GM19455 (cell line): Measurements from ENCODE around the gene DRAP1.
"Not testable (repeated sequence)": the region's sequence is repeated elsewhere in the genome, so short reads cannot be mapped to it uniquely, and the experiment has no call there.

ENCODE experiments used
- ATAC-seq: cut with Tn5 transposase; IDR thresholded peaks from one replicate; pipeline ENCODE4 v1.9.1; 2021; ENCODE audit not compliant: unreplicated experiment

The DRAP1 gene

DNA sequence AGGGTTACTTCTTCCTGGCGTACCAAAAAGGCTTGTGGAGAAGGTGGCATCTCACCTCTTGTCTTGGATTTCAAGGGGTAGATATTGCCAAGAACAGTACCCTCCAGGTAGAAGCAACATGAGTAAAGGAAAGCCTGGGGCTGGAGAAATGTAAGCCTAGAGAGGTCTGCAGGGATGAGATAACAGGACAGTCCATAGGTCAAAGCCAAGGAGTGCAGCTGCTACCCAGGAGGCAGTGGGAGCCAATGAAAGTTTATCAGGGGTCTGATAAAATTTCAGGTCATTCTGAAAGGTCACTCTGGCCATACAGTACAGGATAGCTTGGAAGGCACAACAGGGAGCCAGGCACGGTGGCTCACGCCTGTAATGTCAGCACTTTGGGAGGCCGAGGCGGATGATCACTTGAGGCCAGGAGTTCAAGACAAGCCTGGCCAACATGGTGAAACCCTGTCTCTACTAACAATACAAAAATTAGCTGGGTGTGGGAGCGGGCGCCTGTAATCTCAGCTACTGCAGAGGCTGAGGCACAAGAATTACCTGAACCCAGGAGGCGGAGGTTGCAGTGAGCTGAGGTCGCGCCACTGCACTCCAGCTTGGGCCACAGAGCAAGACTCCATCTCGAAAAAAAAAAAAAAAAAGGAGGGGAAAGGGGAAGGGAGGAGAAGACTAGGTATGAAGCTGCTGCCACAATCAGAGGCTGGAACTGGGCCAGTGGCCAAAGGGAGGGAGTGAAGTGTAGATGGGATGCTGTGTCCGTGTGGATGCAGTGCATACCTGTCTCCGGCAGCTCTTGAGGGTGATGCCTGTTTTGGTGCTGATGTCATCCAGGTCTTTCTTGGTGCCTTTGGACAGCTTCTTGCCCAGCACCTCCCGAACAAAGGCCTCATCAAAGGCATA lies 32.2 kb upstream of the DRAP1 start:
- no peak for ATAC-seq

DNA sequence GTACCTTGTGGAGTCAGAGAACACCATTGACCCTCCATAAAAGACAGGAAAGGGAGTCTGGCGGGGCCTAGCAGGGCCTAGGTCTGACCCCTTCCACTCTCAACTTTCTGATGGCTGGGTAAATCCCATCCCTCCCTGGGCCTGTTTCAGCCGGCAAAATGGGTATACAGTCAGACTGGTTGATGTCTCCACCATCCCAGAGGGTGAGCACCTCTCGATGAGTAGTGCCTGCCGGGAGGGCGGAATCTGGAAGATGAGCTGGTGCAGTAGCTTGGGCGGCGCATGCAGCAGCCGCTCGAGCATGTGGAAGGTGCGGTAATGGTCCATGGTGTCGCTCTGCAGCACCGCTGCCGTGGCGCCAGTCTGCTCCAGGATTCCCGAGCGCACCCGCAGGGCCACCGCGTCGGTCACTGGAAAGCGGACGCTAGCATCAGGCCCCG lies 31.5 kb upstream of the DRAP1 start:
- ATAC-seq, result no peak

DNA sequence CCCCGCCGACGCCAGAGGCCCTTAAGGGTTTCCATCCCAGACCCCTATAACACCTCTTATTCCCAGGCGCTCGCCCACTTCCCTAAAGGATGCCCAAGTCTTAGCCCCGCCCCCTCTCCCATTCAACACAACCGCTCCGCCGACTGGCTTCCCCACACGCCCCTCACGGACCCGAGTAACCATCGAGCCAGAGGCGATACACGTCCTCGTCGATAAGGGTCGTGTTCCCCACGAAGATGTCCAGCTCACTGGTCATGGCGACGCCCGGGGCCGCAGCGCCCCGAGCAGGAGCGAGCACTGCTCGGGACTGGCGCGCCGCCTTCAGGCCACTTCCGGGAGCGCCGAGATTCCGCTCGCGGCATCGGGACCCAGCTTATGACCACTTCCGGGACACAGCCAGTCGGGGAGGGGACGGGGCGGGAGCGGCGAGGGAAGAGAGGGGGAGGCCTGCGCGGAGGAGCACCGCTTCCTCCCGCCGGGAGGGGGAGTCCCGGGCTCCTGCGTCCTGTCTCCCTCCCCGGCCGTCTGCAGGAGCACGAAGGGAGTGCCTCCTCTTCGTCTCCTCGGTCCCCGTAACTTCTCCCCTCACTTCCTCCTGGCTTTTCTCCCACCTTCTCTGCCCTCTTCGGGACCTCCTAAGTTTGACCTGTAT lies 30.9 kb upstream of the DRAP1 start, which contains the start of gene FIBP:
Gene FIBP (minus strand): TSS at position 309 of the 652 bp plus-strand sequence. CDS start 53 bp downstream, at position 256.
- ATAC-seq, result peak; percentile 47

DNA sequence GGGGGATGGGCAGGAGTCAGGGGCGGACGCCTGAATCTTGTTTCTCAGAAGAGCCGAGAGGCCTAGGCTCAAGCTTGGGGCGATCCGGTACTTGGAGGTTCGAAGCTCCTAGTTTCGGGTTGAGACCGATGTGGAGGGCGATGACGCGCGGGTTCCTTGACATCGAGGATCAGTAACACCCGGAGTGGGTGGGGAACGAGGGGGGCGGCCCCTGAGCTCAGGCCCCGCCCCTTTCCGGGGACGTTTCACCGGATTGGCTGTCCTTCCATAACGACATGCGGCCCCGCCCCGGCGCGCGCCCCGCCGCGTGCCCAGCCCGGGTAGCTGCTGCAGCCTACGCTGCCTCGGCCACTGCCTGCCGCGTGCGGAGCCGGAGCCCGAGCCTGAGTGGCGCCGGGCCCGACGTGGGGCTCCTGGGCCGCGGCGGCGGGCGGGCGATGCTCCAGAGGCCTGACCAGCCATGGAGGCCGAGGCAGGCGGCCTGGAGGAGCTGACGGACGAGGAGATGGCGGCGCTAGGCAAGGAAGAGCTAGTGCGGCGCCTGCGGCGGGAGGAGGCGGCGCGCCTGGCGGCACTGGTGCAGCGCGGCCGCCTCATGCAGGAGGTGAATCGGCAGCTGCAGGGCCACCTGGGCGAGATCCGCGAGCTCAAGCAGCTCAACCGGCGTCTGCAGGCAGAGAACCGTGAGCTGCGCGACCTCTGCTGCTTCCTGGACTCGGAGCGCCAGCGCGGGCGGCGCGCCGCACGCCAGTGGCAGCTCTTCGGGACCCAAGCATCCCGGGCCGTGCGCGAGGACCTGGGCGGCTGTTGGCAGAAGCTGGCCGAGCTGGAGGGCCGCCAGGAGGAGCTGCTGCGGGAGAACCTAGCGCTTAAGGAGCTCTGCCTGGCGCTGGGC lies 28.7 kb upstream of the DRAP1 start, which contains the start of gene CCDC85B:
Gene CCDC85B (plus strand): TSS at position 350 of the 895 bp plus-strand sequence. CDS start 111 bp downstream, at position 461.
- peak; percentile 53 for ATAC-seq

DNA sequence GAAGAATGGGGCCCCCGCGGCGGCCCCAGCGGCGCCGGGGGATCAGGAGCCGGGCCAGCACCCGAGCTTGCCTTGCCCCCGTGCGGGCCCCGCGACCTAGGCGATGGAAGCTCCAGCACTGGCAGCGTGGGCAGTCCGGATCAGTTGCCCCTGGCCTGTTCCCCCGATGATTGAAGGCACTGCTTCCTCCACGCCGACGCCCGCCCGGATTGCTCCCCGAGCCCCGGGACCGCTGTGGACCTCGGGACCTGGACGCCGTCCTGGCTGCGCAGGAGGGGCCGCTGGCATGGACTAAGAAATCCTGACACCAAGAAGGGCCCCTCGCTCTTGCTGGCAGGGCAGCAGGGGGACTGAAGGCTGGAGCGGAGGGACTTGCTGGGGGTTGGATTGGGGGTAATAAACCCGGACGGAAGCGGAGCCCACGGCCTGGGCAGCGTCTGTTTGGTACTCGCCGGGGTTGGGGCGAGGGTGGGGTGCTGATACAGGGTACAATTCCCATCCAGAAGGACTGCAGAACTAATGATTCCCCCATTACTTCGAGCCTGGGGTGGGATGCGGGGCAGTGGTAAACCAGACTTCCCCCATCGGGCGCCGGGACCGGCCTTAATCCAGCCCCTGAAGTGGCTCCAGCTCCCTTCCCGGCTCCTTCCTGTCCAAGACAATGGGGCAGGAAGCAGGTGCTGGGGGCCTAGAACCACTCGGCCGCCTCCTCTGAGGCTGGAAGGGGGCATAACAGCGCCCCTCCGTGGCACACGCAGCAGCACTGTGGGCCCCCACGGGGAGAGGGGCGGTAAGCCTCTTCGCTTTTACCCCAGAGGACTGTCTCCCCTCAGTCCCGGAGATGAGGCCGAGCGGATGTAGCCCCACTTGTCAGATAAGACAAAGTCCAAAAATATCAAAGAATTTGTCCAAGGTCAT lies 27.7 kb upstream of the DRAP1 start:
- no peak for ATAC-seq

DNA sequence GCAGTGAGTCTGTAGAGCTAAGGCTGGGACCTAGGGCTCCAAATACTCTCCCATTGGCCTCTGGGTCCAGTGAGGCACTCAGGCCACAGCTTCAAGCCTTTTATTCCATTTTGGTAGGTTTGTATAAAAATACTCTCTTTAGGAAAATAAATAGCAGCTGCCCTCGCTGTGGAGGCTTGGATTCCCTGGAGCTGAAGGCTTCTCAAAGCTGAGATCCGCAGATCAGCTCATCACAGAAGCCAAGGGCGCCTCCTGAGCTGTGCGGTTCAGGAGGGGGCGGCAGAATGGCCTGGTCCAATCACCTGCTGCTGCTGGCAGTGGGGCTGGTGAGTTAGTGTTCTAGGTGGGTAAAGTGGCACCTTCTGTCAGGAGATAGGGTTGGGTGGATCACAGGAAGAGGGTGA lies 27.1 kb upstream of the DRAP1 start:
- ATAC-seq, result not testable (repeated sequence)

DNA sequence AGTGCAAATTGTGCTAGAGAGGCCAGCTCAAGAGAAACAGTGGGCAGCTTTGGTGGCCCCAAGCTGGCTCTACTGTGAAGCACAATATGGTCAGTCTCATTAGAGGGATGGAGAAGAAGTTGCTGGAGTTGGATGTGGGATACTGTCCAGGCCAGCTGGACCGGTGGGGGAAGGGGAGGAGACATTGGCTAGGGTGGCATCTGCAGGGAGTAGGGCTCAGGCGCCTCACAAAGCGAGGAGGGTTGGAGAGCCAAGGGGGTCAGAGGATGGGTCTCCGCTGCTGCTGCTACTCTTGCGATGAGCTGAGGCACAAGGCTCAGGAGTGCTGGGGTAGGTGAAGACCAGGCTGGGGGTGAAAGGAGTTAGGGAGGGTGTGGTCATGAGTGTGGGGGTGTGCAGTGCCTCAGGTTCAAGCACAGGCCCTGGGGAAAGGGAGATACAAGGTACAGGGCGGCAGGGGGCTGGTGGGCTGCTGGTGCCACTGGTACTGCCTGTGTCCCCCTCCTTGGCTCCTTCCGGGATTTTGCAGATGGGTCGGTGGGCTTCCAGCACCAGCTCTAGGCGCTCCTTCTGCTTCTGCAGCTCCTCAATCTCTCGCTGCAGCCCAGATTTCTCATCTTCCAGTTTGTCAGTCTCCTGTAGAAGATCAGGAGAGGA lies 26.4 kb upstream of the DRAP1 start:
- no peak for ATAC-seq

DNA sequence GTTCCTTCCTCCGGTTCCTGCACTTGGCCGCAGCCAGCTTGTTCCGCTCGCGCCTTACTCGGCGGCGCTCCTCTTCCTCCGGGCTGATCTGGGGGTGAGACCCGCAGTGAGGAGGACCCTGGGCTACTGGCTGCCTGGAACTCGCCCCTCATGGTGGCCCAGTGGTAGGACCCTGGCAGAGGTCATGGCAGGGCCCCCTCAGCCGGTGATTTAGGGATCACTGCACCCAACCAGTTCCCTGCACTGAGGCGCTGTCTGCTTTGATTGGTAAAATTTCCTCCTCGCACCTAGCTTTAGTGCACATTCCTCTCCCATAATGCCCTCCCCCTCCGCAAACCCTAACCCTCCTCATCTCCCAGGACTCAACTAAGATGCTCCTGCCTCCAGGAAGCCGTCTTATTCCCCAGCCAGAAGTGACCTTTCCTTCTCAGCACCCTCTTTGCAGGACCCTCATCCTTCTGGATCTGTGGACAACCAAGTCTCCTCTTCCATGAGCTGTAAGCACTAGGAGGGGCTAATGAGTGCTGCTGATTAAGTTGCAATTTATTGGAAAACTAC lies 25.1 kb upstream of the DRAP1 start:
- ATAC-seq, result no peak

DNA sequence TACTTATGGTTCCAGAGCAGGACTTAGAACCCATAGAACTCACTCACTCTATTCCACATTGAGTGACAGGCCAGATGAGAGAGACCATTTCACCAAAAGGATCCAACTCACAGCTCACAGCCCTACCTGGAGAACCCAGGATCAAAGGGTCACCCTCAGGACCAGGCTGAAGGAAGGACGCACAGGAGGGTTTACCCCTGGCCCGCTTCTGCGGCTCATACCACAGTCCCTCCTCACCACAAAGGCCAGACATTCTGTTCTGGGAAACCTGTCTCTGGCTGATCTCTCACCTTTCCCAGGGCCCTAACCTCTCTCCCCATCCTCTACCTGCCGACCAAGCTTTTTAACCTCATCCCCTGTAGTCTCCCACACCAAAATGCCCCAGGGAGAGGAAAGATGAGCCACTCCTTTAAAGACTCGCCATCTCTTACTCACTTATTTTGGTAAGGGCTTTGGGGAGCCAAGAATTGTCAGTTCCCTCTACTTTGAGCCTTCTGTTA lies 23.7 kb upstream of the DRAP1 start:
- no peak for ATAC-seq

DNA sequence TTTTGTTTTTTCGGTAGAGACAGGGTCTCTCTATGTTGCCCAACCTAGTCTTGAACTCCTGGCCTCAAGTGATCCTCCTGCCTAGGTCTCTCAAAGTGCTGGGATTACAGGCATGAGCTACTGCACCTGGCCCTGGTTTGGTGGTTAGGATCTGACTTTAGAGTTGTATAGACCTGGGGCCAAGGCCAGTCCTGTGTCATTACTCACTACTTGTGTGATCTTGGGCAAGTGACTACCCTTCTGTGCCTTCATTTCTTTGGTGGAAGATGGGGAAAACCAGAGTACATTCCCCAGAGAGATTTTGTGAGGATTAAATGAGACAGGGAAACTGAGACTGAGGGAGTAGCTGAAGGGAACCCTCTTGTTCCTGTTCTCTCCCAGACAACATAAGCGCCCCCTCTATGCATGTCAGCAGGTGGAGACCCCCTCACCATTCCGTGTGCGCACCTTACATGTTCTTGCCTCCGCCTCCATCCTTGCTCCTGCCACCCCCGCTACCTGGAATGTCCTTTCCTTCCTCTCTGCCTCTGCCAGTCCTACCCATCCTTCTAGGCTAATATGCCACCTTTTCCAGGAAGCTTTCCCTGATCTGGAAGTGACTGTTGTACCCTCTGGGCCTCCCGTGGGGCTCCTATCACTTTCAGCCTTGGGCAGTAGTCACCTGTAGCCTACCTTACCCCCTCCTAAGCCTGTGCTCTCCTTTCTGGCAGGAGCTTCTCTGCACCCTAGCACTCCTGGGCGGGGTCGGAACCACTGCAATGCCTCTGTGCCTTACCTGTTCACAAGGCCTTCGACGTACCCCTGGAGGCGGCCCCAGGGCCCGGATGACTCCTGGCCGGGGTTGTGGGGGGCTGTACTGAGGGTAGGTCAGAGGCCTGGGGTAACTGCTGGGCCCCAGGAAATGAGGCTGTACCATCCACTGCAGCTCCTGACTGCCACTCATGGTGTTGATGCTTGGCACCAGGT lies 22.9 kb upstream of the DRAP1 start:
- no peak for ATAC-seq

DNA sequence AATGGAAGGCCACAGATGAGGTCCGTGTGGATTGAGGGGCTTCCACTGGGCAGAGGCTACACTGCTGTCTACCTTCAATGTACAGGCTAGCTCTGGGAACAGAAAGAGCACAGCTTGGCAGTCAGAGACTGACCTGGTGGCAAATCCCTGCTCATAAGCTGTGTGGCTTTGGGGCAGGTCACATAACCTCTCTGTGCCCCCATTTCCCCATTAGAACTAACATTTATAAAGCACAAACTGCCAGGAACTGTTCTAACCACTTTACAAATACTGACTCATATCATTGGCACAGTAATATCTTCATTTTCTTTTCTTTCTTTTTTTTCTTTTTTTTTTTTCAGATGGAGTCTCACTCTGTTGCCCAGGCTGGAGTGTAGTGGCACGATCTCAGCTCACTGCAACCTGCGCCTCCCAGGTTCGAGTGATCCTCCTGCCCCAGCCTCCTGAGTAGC lies 22.2 kb upstream of the DRAP1 start:
- no peak for ATAC-seq

DNA sequence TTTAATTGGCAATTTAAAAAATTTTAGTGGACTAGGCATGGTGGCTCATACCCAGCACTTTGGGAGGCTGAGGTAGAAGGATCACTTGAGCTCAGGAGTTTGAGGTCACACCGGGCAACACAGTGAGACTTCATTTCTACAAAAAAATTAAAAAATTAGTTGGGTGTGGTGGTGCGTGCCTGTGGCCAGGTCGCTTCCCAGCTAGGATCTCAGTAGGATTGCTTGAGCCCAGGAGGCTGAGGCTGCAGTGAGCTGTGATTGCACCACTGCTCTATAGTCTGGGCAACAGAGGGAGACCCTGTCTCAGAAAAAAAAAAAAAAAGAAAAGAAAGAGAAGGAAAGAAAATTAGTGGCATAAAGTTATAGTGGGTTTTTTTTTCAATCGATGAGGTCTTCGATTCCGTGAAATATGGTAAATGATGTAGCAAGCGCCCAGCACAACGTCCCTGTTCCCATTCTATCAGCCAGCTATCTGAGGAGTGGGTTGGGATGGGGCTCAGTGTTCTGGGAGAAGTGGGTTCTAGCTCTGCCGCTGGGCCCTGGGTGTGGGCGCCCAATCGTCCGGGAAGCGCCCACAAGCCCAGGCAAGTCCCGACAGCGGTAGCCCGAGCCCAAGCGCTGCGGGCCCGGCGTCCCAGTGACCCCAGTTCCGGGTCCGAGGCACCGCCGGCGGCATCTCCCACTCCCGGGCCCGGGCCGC lies 20.4 kb upstream of the DRAP1 start:
- ATAC-seq, result no peak

DNA sequence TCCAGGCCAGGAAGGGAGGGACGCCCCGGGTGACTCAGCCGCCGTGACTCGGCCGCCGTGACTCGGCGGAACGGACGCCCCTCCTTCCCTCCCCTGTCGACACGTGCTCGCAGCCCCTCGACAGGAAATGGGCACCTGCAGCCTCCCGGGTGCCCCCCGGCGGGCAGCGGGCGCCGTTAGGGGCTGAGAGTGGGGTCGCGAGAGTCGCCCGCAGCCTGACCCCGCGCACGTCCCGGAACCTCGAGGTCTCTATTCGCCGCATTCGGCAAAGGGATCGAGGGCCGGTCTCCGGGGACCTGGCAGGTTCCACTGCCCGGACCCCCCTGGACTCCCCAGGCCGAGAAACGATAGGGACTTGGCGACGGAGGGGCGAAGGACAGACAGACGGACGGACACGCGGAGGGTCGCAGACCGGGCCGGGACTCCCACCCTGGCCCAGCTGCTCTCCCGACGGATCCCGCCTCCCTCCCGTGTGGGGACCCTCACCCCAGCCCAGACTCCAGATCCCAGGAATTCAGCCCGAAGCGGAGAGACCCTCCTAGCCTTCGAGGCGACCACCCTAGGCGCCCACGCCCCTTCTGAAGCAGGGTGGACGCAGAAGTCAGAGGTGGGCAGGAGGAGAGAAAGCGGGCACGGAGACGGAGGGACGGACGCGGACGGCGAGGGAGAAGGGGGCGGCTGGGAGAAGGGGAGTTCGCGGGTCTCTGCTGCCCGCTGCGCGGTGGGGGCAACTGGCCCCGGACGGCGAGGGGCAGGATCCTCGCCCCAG lies 19.7 kb upstream of the DRAP1 start:
- no peak for ATAC-seq

DNA sequence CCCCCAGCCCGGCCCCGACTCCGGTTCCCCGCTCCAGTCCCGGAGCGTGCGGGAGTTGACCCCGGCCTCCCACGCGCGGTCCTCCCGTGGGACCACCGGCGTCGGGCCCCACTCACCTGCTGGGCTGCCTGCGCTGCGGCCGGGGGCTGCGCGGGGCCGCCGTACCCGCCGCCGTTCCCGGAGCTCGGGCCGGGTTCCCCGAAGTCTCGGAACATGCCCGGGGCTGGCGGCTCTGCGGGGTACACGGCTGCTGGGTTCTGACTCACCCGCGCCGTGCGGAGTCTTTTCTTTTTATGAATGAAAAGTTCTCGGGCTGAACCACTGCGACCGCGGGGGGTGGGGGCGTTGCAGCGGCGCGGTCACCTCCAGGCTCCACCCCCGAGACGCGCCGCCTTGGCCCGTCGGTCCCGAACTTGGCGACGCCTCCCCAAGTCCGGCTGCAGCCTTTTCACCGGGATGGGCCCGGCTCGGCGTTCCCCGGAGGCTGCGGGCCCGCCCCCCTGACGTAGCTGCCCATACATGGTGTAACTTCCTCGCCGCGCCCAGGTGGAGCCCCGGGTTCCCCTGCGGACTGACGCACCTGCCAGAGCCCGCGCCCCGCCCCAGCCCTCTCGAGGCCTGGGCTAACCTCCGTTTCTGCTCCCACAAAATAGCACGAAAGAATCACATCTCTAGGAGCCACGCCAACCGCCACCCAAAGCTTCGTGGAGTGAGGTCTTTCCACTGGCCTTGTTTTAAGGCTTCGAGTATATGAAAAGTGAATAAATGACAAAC lies 18.9 kb upstream of the DRAP1 start, which contains the start of gene FOSL1:
Gene FOSL1 (minus strand): TSS at position 264 of the 774 bp plus-strand sequence. CDS start 49 bp downstream, at position 215.
- ATAC-seq, result peak; percentile 72

DNA sequence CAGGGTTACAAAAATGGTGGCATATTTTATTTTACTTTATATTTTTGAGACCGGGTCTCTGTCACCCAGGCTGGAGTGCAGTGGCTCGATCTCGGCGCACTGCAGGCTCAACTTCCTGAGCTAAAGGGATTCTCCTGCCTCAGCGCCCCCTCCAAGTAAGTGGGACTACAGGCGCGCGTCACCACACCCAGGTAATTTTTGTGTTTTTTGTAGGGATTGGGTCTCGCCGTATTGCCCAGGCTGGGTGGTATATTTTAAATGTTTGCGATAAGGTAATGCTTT lies 18.4 kb upstream of the DRAP1 start:
- no peak for ATAC-seq

DNA sequence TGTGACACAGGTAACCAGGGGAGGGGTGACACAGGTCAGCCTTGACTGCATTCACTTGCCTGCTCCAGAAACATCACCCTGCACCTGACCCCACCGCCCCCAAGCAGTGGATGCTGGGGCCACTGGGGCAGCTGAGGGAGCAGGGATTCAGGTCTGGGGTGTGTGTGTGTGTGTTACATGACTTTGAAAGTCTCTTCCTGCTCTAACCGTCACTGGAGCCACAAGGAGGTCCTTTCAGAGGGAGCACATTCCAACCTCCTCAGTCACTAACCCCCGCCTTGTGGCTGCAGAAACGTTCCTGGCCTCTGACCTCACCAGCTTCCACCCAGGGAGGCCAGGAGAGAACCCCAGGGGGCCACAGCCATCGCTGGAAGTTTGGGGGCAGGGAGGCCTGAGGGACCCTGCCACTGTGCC lies 16.2 kb upstream of the DRAP1 start:
- ATAC-seq, result no peak
